Superior temporal gyrus (tissue), 1 donor: Measurements from ENCODE around the gene H2BK1.
A peak's percentile ranks its signal among the peaks of the same experiment; 100 is the strongest.

Source experiments
- DNase-seq: peaks from one replicate; pipeline ENCODE4 v3.0.0-alpha.2; 2016; ENCODE audit errors: extremely low spot score

The H2BK1 gene

GRCh38 chr7:151210087-151210854 is at the start of gene H2BK1:
H2BK1 (minus strand) TSS chr7:151210488; CDS start chr7:151210318, 170 bp downstream.
- DNase-seq: no peak

DNA sequence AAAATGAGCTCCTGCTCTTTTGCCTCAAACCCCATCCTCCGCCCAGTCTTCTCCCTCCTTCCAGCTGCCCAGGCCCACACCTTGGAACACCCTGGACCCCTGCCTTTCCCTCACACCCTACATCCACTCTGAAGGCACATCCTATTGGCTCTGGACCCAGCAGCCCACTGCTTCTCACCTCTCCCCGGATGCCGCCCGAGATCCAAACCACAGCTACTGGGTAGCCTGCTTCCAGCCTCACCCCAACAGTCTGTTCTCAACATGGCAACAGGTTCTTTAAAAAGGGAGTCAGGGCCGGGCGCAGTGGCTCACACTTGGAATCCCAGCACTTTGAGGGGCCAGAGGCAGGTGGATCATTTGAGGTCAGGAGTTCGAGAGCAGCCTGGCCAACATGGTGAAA is 47.7 kb upstream of the H2BK1 start:
- DNase-seq: no peak

- DNase-seq: peak; percentile 41
These were observed 46.2 kb upstream of the H2BK1 start for GRCh38 chr7:151256410-151257045.

DNA sequence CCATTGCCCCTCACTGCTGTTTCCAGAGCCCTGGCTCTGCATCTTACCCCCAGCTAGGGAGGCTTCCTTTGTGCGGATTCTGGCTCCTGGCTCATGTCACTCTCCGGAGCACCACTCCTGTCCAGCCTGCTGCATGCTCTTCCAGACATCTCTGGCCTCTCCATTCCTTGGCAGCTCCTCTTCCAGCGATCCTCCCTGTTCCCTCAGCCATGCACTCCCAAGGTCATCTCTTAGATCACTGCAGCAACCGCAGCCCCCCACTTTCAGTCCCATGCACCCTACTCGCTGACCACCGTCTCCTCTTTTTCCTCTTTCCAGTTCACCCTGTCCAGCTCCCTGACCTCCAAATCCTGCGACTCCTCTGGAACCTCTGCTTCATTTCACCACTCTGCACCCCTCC is 45.1 kb upstream of the H2BK1 start:
- DNase-seq: no peak

- no peak for DNase-seq
These were observed 44.6 kb upstream of the H2BK1 start for GRCh38 chr7:151254851-151255250.

DNA sequence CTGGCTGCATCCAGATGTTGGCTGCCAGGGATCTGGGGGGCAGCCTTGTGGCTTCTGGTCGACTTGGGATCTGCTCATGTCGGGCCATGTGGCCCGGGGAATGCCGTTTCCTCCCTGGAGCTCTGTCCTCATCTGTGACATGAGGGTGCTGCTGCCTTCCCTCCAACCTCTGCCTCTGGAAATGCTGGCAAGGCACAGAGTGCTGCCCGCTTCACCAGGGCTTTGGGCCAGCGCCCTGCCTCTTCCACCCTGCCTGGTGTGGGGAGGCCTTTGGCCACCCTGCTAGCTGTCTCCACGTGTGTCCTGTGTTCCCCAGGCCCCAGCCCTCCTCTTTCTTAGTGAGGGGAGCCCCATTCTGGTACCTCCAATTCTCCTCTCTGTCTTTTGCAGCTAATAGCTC is 44.0 kb upstream of the H2BK1 start:
- DNase-seq: no peak

DNA sequence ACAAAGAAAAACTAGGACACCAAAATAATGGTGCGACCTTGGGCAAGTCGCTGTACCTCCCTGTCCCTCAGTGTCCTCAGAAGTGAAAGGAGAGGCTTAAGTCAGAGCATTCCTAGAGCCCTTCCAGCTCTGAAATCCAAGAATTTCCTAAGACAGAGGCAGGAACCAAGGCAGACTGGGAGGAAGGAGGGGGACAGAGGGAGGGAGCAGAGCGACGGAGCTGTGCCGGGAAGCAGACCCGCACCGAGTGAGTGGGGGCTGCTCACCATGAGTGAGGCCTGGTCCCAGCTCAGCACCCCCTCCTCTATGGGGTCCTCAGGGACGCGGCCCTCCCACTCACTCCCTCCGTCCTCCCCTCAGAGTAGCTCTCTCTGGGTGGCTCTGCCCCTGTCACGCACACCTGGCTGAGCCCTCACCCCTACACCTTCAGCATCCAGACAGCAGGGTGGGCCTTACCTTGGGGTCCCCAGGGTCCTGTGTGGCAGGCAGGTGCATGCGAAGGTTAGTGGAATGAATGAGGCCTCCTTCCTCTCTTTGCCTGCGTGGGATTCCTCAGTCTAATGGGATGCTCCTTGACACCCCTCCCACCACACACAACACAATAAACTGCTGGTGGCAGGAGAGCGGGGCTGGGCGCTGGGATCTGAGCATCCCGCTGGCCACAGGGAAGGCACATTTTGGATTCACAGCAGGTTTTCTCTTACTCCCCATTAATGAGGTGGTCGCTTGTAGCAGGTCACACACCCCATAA is 42.8 kb upstream of the H2BK1 start:
- no peak for DNase-seq

- no peak for DNase-seq
These were observed 42.2 kb upstream of the H2BK1 start for GRCh38 chr7:151252561-151252835.

GRCh38 chr7:151251689-151252560 is 41.6 kb upstream of the H2BK1 start:
- peak; percentile 71 for DNase-seq

GRCh38 chr7:151251328-151251688 is 41.0 kb upstream of the H2BK1 start:
- peak; percentile 38 for DNase-seq

GRCh38 chr7:151250181-151251132 is 40.2 kb upstream of the H2BK1 start:
- no peak for DNase-seq

GRCh38 chr7:151249732-151250072 is 39.4 kb upstream of the H2BK1 start:
- no peak for DNase-seq

DNA sequence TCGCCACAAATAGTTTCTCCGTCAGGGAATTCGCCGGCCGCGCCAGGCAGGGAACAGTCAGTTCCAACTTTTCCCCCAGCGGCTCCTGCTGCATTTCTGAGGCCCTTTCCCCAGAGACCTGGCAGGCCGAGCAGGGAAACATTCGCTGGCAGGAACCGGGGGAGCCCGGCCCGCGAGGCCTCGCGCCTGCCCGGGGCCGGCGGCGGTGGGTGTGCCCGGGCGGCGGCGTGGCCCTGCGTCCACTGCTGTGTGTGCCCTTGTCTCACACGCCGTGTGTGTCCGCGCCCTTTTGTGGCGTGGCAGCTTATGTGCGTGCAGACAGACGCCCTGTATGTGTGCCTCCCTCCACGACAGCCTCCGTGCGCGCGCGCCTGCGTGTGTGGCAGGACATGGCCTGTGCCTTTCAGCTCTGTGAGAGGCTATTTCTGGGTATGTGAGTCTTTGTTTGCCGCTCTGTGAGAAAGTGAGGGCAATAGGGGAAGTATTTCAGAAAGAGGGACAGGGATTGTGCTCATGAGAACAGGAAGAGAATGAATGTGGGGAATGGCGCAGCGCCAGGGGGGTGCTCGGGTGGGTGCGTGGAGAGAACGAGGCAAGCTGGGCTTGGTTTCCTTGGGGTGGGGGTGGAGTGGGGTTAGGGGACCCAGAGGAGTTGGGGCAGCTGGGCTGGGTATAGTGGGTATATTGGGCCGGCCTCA is 38.9 kb upstream of the H2BK1 start:
- DNase-seq: peak; percentile 56

DNA sequence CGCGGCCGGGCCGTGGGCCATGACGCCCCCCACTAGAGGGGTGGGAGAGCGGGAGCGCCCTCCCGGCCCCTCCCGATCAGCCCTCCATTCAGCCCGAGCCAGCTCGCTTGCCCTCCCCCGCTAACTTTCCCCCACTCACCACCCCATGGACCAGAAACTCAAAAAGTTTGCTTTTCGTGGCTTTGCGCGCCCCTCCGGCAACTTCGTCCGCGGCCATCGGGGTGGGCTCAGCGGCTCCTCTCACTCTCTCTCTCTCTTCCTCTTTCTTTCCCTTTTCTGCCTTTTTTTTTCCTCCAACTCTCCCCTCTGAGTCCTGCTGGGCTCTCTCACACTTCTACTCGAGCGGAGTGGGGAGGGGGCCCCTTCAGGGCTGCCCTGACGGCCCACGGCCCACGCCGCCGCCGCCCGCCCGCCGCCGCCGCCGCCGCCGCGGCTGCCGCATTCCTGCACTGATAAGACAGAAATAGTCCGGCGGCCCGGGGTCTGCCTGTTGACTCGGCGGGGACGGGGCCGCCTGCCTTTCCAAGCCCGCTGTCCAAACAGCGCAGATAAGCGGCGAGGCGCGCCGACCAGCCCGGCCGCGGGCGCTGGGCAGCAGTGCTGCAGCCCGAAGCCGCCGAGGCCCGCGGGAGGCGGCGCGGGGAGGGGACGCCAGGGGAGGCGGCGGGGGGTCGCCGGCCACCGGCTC is 38.2 kb upstream of the H2BK1 start, which contains the start of gene SMARCD3:
Gene SMARCD3, minus strand, starts transcription at position 349 of the 688 bp plus-strand sequence. Its CDS starts 132 bp downstream, at position 217.
- DNase-seq: peak; percentile 70

- DNase-seq: no peak
These were observed 37.5 kb upstream of the H2BK1 start for GRCh38 chr7:151247611-151248345.

DNA sequence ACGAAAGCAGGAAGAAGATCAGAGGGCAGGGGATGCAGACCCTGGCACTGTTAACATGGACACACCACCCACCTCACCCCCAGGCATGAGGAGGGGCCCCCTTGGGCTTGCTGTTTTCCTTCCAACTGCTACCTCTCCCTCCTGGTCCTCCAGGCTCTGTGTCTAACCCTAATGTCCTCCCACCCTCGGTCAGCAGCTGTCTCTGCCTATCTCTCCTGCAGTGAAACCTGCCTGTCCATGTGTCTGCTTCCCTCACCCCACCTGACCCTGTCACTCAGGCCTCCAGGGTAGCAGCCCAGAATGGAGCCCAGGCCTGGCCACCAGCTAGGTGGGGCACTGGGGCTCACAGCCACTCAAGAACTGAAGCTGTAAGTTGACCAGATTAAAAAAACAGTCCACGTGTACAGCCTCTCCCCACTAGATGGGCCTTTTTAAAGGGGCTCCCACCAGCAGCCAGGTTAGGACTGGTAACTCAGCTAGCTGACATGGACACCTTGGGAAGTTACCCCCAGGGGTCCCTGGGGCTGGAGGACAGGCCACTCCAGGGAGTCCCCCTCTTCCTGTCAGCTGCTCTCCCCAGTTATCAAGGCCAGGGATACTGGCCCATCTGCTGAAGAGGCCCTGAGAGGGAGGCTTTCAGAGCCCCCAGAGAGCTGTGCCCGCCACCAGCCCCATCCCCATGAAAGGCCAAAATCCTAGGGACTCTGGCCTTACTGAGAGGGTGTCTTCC is 36.7 kb upstream of the H2BK1 start:
- no peak for DNase-seq

- DNase-seq: no peak
These were observed 36.0 kb upstream of the H2BK1 start for GRCh38 chr7:151246102-151246850.
